ENCODE measurements around the gene ASAP2.

The ASAP2 gene

DNA sequence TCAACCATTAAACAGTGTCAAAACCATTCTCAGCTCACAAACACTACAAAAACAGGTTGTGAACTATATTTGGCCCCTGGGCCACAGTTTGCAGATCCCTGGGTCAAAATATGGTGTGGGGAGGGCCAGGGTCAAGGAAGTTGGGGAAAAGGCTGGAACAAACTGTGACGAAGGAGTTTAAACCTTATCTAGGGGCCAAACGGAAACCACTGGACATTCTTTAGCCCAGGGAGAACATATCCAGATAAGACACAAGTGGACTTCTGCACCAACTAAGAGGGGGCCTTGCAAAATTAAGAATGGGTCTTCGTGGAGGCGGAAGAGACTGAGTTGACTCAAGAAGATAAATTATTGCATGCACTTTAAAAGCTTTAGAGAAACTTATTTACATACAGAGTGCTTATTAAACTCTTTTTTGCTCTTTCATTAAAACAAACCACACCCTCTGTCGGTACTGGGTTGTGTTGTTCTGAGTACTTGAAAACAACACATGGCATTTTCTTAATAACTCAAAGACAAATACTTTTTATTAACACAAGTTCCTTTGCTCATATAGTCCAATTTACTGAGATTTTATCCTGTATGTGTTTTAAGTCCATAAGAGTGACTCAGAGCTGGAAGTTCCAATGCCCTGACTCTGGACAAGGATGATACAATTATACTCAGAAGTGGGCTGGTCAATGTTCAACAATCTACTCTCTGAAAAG is 5.3 kb upstream of the ASAP2 start:
- Histone ChIP-seq H3K27me3 (ENCODE audit: insufficient read depth, low read depth) (no peaks in the 10 kb centered on the region), H3K36me3 (ENCODE audit: insufficient read depth) (no peaks in the 10 kb centered on the region), H3K4me1 (ENCODE audit: low read depth, poor library complexity, severe bottlenecking) (peaks cover 15% of the 10 kb centered on the region), H3K27ac (no peak overlapping the region), H3K4me2 (no peak overlapping the region), H2AFZ (ENCODE audit: low read depth) (no peak overlapping the region), H4K20me1 (ENCODE audit: insufficient read depth) (no peaks in the 10 kb centered on the region), H3K79me2 (ENCODE audit: insufficient read depth, low read depth) (no peaks in the 10 kb centered on the region), H3K9ac (no peak overlapping the region), H3K4me3 (IDR thresholded peaks at IDR 0.05; ENCODE audit: insufficient read depth, low read depth, low read length) (no peak overlapping the region)
- TF ChIP-seq, protein P1, sequence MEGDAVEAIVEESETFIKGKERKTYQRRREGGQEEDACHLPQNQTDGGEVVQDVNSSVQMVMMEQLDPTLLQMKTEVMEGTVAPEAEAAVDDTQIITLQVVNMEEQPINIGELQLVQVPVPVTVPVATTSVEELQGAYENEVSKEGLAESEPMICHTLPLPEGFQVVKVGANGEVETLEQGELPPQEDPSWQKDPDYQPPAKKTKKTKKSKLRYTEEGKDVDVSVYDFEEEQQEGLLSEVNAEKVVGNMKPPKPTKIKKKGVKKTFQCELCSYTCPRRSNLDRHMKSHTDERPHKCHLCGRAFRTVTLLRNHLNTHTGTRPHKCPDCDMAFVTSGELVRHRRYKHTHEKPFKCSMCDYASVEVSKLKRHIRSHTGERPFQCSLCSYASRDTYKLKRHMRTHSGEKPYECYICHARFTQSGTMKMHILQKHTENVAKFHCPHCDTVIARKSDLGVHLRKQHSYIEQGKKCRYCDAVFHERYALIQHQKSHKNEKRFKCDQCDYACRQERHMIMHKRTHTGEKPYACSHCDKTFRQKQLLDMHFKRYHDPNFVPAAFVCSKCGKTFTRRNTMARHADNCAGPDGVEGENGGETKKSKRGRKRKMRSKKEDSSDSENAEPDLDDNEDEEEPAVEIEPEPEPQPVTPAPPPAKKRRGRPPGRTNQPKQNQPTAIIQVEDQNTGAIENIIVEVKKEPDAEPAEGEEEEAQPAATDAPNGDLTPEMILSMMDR (conservative IDR thresholded peaks at IDR 0.05; ENCODE audit: low read depth, low read length), result no peak

DNA sequence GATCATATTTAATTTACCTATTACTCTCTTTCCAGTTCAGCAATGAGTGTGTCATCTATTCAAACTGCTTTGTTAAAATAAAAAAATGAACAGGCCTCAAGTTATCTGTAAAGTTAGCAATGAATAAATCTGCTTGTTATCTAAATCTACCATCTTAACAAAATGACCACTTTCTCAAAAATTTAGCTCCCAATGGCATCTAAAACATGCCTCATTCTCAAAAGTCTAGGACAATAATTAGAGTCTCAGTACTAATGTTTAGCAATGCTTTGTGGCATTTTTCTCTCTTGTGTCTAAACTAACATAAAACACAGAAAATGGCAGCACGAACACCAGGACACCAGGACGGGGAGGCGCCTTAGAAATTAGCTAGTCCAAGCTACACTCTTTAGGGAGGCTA is 3.6 kb upstream of the ASAP2 start:
- Histone ChIP-seq H3K27me3 (ENCODE audit: insufficient read depth, low read depth) (no peaks in the 10 kb centered on the region), H3K36me3 (ENCODE audit: insufficient read depth) (no peaks in the 10 kb centered on the region), H3K9ac (no peak overlapping the region), H2AFZ (ENCODE audit: low read depth) (no peak overlapping the region), H3K79me2 (ENCODE audit: insufficient read depth, low read depth) (no peaks in the 10 kb centered on the region), H4K20me1 (ENCODE audit: insufficient read depth) (no peaks in the 10 kb centered on the region), H3K4me1 (ENCODE audit: low read depth, poor library complexity, severe bottlenecking) (peaks cover 15% of the 10 kb centered on the region), H3K27ac (no peak overlapping the region), H3K4me2 (no peak overlapping the region), H3K4me3 (IDR thresholded peaks at IDR 0.05; ENCODE audit: insufficient read depth, low read depth, low read length) (no peak overlapping the region)
- TF ChIP-seq, protein P1 (conservative IDR thresholded peaks at IDR 0.05; ENCODE audit: low read depth, low read length), result no peak

DNA sequence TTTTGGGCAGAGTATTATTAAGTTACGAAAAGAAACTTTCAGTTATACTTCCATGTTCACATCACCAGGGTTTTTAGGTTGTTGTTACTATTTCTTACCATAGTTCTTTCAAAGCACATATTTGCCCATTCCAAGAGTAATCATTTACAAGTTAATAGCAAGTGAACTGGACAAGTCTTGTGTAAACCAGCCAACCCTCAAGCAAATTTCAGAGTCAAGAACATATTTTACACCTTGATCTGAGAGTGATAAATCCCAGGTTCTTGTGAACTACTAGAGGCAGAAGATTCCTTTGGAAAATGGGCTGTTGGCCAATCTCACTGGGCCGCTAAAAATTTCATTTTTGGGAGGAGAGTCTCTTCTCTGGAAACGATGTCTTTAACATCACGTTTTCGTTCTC is 2.7 kb upstream of the ASAP2 start:
- H3K4me3 ChIP-seq (IDR thresholded peaks at IDR 0.05; ENCODE audit: insufficient read depth, low read depth, low read length), result no peak overlapping the region
- H3K9ac ChIP-seq, result no peak overlapping the region
- H3K4me1 ChIP-seq (ENCODE audit: low read depth, poor library complexity, severe bottlenecking), result peaks cover 17% of the 10 kb centered on the region
- H2AFZ ChIP-seq (ENCODE audit: low read depth), result no peak overlapping the region
- H3K27me3 ChIP-seq (ENCODE audit: insufficient read depth, low read depth), result no peaks in the 10 kb centered on the region
- H3K79me2 ChIP-seq (ENCODE audit: insufficient read depth, low read depth), result no peaks in the 10 kb centered on the region
- no peak overlapping the region for H3K4me2 ChIP-seq
- no peaks in the 10 kb centered on the region for H3K36me3 ChIP-seq (ENCODE audit: insufficient read depth)
- no peak overlapping the region for H3K27ac ChIP-seq
- TF ChIP-seq, protein P1 (conservative IDR thresholded peaks at IDR 0.05; ENCODE audit: low read depth, low read length), result no peak
- H4K20me1 ChIP-seq (ENCODE audit: insufficient read depth), result no peaks in the 10 kb centered on the region

DNA sequence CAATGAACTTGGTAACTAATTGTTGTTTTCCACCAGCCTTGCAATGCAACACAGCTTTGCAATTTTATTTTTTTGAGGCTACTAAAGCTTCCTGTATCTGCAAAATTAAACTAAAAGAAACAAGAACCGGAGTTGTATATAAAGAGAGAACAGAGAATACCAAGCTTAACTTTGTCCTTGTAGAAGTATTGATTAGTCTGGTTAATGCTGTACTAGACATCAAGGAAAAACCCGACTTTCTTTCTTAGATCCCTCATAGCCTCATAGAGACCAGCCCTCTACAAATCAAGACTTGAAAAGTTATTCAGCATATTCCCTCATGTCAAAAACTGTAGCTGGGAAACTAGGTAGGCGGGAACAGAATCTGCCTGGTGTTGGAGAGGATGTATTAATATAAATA is 1.7 kb upstream of the ASAP2 start:
- Histone ChIP-seq H3K27ac (no peak overlapping the region), H4K20me1 (ENCODE audit: insufficient read depth) (no peaks in the 10 kb centered on the region), H3K4me3 (IDR thresholded peaks at IDR 0.05; ENCODE audit: insufficient read depth, low read depth, low read length) (no peak overlapping the region), H3K4me2 (peak overlapping the region; percentile 59), H3K4me1 (ENCODE audit: low read depth, poor library complexity, severe bottlenecking) (peaks cover 28% of the 10 kb centered on the region), H3K79me2 (ENCODE audit: insufficient read depth, low read depth) (no peaks in the 10 kb centered on the region), H3K27me3 (ENCODE audit: insufficient read depth, low read depth) (no peaks in the 10 kb centered on the region), H2AFZ (ENCODE audit: low read depth) (peak overlapping the region; percentile 99; the same call in 1 of the 2 replicates), H3K36me3 (ENCODE audit: insufficient read depth) (no peaks in the 10 kb centered on the region), H3K9ac (no peak overlapping the region)
- TF ChIP-seq, protein P1 (conservative IDR thresholded peaks at IDR 0.05; ENCODE audit: low read depth, low read length), result no peak

Measured in KMS-11 (cell line).